IPS-15b (cell line): Measurements from ENCODE around the gene THBS3.
"Not testable (repeated sequence)": the region's sequence is repeated elsewhere in the genome, so short reads cannot be mapped to it uniquely, and the experiment has no call there.

Source experiments
- H3K27me3 ChIP-seq: one replicate; pipeline ENCODE4 v1.6.1; 2013; ENCODE audit warnings: low read length; ENCODE audit not compliant: control insufficient read depth, insufficient read depth
- H3K36me3 ChIP-seq: one replicate; pipeline ENCODE4 v1.6.1; 2013; ENCODE audit warnings: low read length; ENCODE audit not compliant: control insufficient read depth, insufficient read depth
- H3K4me1 ChIP-seq: one replicate; pipeline ENCODE4 v1.6.1; 2013; ENCODE audit warnings: mild to moderate bottlenecking, low read length; ENCODE audit not compliant: control insufficient read depth, insufficient read depth
- H3K4me3 ChIP-seq: one replicate; pipeline ENCODE4 v1.5.1; 2013; ENCODE audit warnings: low read depth, low read length
- H3K9ac ChIP-seq: one replicate; pipeline ENCODE4 v1.6.1; 2013; ENCODE audit warnings: low read depth, mild to moderate bottlenecking, low read length
- H3K9me3 ChIP-seq: one replicate; pipeline ENCODE4 v1.6.1; 2013; ENCODE audit warnings: mild to moderate bottlenecking, low read length; ENCODE audit not compliant: control insufficient read depth, insufficient read depth

The THBS3 gene

GRCh38 chr1:155166471-155167165 is 41.1 kb downstream of the THBS3 start:
- Histone ChIP-seq H3K9me3 (no peaks in the 10 kb centered on the region), H3K27me3 (no peaks in the 10 kb centered on the region), H3K4me3 (peak overlapping the region; percentile 76), H3K9ac (no peak overlapping the region), H3K4me1 (peaks cover 3% of the 10 kb centered on the region), H3K36me3 (peaks cover 3% of the 10 kb centered on the region)

GRCh38 chr1:155166051-155166470 is 41.6 kb downstream of the THBS3 start:
- H3K36me3 ChIP-seq = peaks cover 3% of the 10 kb centered on the region
- H3K9me3 ChIP-seq = no peaks in the 10 kb centered on the region
- no peaks in the 10 kb centered on the region for H3K27me3 ChIP-seq
- H3K4me1 ChIP-seq = peaks cover 3% of the 10 kb centered on the region
- H3K9ac ChIP-seq = no peak overlapping the region
- peak overlapping the region; percentile 76 for H3K4me3 ChIP-seq

- not testable (repeated sequence) for H3K27me3 ChIP-seq, H3K9me3 ChIP-seq, H3K4me1 ChIP-seq, H3K36me3 ChIP-seq, H3K4me3 ChIP-seq, H3K9ac ChIP-seq
Observed at GRCh38 chr1:155164625-155165024, 43.1 kb downstream of the THBS3 start.

- H3K4me1 ChIP-seq, H3K27me3 ChIP-seq, H3K9me3 ChIP-seq, H3K9ac ChIP-seq, H3K4me3 ChIP-seq, H3K36me3 ChIP-seq: not testable (repeated sequence)
Observed at GRCh38 chr1:155163785-155164184, 43.9 kb downstream of the THBS3 start.

- H3K4me3 ChIP-seq, H3K27me3 ChIP-seq, H3K9ac ChIP-seq, H3K4me1 ChIP-seq, H3K36me3 ChIP-seq, H3K9me3 ChIP-seq: not testable (repeated sequence)
Observed at GRCh38 chr1:155162631-155163030, 45.1 kb downstream of the THBS3 start.

GRCh38 chr1:155160128-155160527 is 47.6 kb downstream of the THBS3 start:
- no peaks in the 10 kb centered on the region for H3K36me3 ChIP-seq
- H3K9me3 ChIP-seq = no peaks in the 10 kb centered on the region
- H3K4me3 ChIP-seq = no peak overlapping the region
- no peaks in the 10 kb centered on the region for H3K4me1 ChIP-seq
- no peak overlapping the region for H3K9ac ChIP-seq
- H3K27me3 ChIP-seq = no peaks in the 10 kb centered on the region

GRCh38 chr1:155158991-155159390 is 48.7 kb downstream of the THBS3 start:
- Histone ChIP-seq H3K4me3 (no peak overlapping the region), H3K9me3 (no peaks in the 10 kb centered on the region), H3K9ac (no peak overlapping the region), H3K27me3 (no peaks in the 10 kb centered on the region), H3K36me3 (no peaks in the 10 kb centered on the region), H3K4me1 (no peaks in the 10 kb centered on the region)

GRCh38 chr1:155155996-155156643 is 51.6 kb downstream of the THBS3 start:
- H3K27me3 ChIP-seq, H3K4me3 ChIP-seq, H3K9me3 ChIP-seq, H3K9ac ChIP-seq, H3K4me1 ChIP-seq, H3K36me3 ChIP-seq: not testable (repeated sequence)
